Osteoblast (primary cell): Measurements from ENCODE around the gene NCAN. TPM values are rescaled to one million over a fixed set of nuclear protein-coding genes. Genes with fewer than 3 reads are reported as not detected.

Source experiments
- DNase-seq: peaks from one replicate; pipeline ENCODE4 v3.0.0; 2011; ENCODE audit warnings: low spot score, mixed read lengths; ENCODE audit not compliant: insufficient read length; ENCODE audit errors: missing footprints
- H2AFZ ChIP-seq: 2 replicates; pipeline ENCODE4 v1.6.0; 2011; ENCODE audit warnings: mild to moderate bottlenecking, low read length
- H3K27ac ChIP-seq: 2 replicates; pipeline ENCODE4 v1.5.1; 2011; ENCODE audit warnings: mild to moderate bottlenecking, low read depth, low read length, moderate library complexity
- H3K27me3 ChIP-seq: 2 replicates; pipeline ENCODE4 v1.6.0; 2012; ENCODE audit warnings: mild to moderate bottlenecking, control low read depth, inconsistent platforms, low read length, moderate library complexity; ENCODE audit not compliant: insufficient read depth
- H3K36me3 ChIP-seq: 2 replicates; pipeline ENCODE4 v1.5.1; 2011; ENCODE audit warnings: mild to moderate bottlenecking, low read length, control low read depth, moderate library complexity; ENCODE audit not compliant: insufficient read depth
- H3K4me1 ChIP-seq: 2 replicates; pipeline ENCODE4 v1.5.1; 2011; ENCODE audit warnings: mild to moderate bottlenecking, low read length, control low read depth, moderate library complexity; ENCODE audit not compliant: insufficient read depth
- H3K4me2 ChIP-seq: 2 replicates; pipeline ENCODE4 v1.6.0; 2011; ENCODE audit warnings: mild to moderate bottlenecking, low read length; ENCODE audit not compliant: insufficient read depth
- H3K4me3 ChIP-seq: fragments of 200-600 bp; sonication (generic); 3 replicates; pipeline ENCODE4 v1.5.1; 2012; ENCODE audit warnings: mild to moderate bottlenecking, low read length, inconsistent platforms; ENCODE audit not compliant: insufficient read depth
- H3K79me2 ChIP-seq: 2 replicates; pipeline ENCODE4 v1.6.0; 2012; ENCODE audit warnings: mild to moderate bottlenecking, low read length, control low read depth, inconsistent platforms; ENCODE audit not compliant: insufficient read depth
- H3K9me3 ChIP-seq: 2 replicates; pipeline ENCODE4 v1.5.1; 2011; ENCODE audit warnings: low read depth, low read length, control low read depth
- H4K20me1 ChIP-seq: 2 replicates; pipeline ENCODE4 v1.6.0; 2012; ENCODE audit warnings: mild to moderate bottlenecking, low read length, control low read depth; ENCODE audit not compliant: insufficient read depth
- CTCF ChIP-seq: IDR thresholded peaks from 2 replicates; pipeline ENCODE4 v1.5.1; 2011; ENCODE audit warnings: mild to moderate bottlenecking, low read depth, low read length, moderate library complexity; ENCODE audit errors: extremely low read depth
- total RNA-seq: library from RNA; depleted of rRNA; stranded (reverse); fragments of >200 nt; gene quantifications from 2 replicates; pipeline ENCODE4 v1.2.3, GENCODE V29; 2012

Gene NCAN
- total RNA-seq, 1 donor, result not detected

GRCh38 chr19:19214159-19214490 is 2.4 kb downstream of the NCAN start:
- H2AFZ ChIP-seq, result no peak overlapping the region
- H3K27me3 ChIP-seq, result peaks cover 24% of the 10 kb centered on the region
- no peaks in the 10 kb centered on the region for H3K9me3 ChIP-seq
- peaks cover 7% of the 10 kb centered on the region for H4K20me1 ChIP-seq
- no peaks in the 10 kb centered on the region for H3K79me2 ChIP-seq
- H3K4me2 ChIP-seq, result no peak overlapping the region
- no peak overlapping the region for H3K4me3 ChIP-seq
- TF ChIP-seq CTCF, result no peak
- no peak overlapping the region for H3K27ac ChIP-seq
- peak; percentile 49 for DNase-seq
- H3K36me3 ChIP-seq, result no peaks in the 10 kb centered on the region
- no peaks in the 10 kb centered on the region for H3K4me1 ChIP-seq

GRCh38 chr19:19214892-19215291 is 3.1 kb downstream of the NCAN start:
- Histone ChIP-seq H3K4me3 (no peak overlapping the region), H3K79me2 (no peaks in the 10 kb centered on the region), H4K20me1 (peaks cover 7% of the 10 kb centered on the region), H3K36me3 (no peaks in the 10 kb centered on the region), H3K27ac (no peak overlapping the region), H3K4me1 (no peaks in the 10 kb centered on the region), H3K27me3 (peaks cover 24% of the 10 kb centered on the region), H2AFZ (no peak overlapping the region), H3K4me2 (no peak overlapping the region), H3K9me3 (no peaks in the 10 kb centered on the region)
- peak; percentile 88 for DNase-seq
- TF ChIP-seq CTCF, result no peak

- H3K27me3 ChIP-seq, result peaks cover 24% of the 10 kb centered on the region
- no peaks in the 10 kb centered on the region for H3K4me1 ChIP-seq
- no peaks in the 10 kb centered on the region for H3K9me3 ChIP-seq
- H4K20me1 ChIP-seq, result peaks cover 7% of the 10 kb centered on the region
- no peaks in the 10 kb centered on the region for H3K79me2 ChIP-seq
- no peak for TF ChIP-seq CTCF
- no peak overlapping the region for H3K4me2 ChIP-seq
- H3K4me3 ChIP-seq, result no peak overlapping the region
- peak; percentile 10 for DNase-seq
- no peak overlapping the region for H2AFZ ChIP-seq
- no peak overlapping the region for H3K27ac ChIP-seq
- H3K36me3 ChIP-seq, result no peaks in the 10 kb centered on the region
Observed at GRCh38 chr19:19215792-19216191, 4.0 kb downstream of the NCAN start.

- H3K4me1 ChIP-seq, result no peaks in the 10 kb centered on the region
- no peak overlapping the region for H2AFZ ChIP-seq
- H3K4me3 ChIP-seq, result no peak overlapping the region
- H3K27me3 ChIP-seq, result peaks cover 15% of the 10 kb centered on the region
- no peaks in the 10 kb centered on the region for H3K36me3 ChIP-seq
- no peaks in the 10 kb centered on the region for H3K79me2 ChIP-seq
- peaks cover 7% of the 10 kb centered on the region for H4K20me1 ChIP-seq
- H3K4me2 ChIP-seq, result no peak overlapping the region
- TF ChIP-seq CTCF, result no peak
- DNase-seq, result peak; percentile 15
- H3K9me3 ChIP-seq, result no peaks in the 10 kb centered on the region
- no peak overlapping the region for H3K27ac ChIP-seq
Observed at GRCh38 chr19:19217099-19217498, 5.3 kb downstream of the NCAN start.
